Pancreas (tissue), 10 donors: ENCODE data around the gene MED29. TPM values are rescaled to one million over a fixed set of nuclear protein-coding genes. Genes with fewer than 3 reads are reported as not detected.

Experiments used
- ATAC-seq, 4 donors: fragments of 200-7000 bp; cut with Tn5 transposase; one replicate each; pipeline versions ENCODE4 v1.8.0 to v1.9.1; 2020; ENCODE audit warnings: mild to moderate bottlenecking in 4 of 4, moderate library complexity in 4 of 4
- DNase-seq, 6 donors: peaks; one replicate each; pipeline ENCODE4 v3.0.0-alpha.2; 2020
- FAIRE-seq: peaks from 2 replicates; lab custom pipeline; 2012; peaks lifted over from hg19 to GRCh38; lab: Jason Lieb, UNC
- H3K27ac ChIP-seq, 4 donors: fragments of 200-600 bp; sonication (generic); 1 replicate in 3 of 4; 2 replicates in 1 of 4; pipeline versions ENCODE4 v1.5.0 to v1.8.0; 2020
- H3K27me3 ChIP-seq, 4 donors: fragments of 200-600 bp; one replicate each; pipeline ENCODE4 v1.8.0; 2021
- H3K36me3 ChIP-seq, 3 donors: fragments of 200-600 bp; sonication (generic) in 1 of 3; one replicate each; pipeline versions ENCODE4 v1.5.0 to v1.8.0; 2020 to 2021
- H3K4me1 ChIP-seq, 3 donors: fragments of 200-600 bp; one replicate each; pipeline ENCODE4 v1.8.0; 2021
- H3K4me3 ChIP-seq, 4 donors: fragments of 200-600 bp; sonication (generic) in 2 of 4; one replicate each; pipeline versions ENCODE4 v1.5.0 to v1.8.0; 2020 to 2021
- H3K9me3 ChIP-seq, 4 donors: fragments of 200-600 bp; one replicate each; pipeline ENCODE4 v1.8.0; 2021
- CTCF ChIP-seq, 4 donors: fragments of 200-600 bp; sonication (generic) in 3 of 4; IDR thresholded peaks; one replicate each; pipeline versions ENCODE4 v1.5.0 to v1.8.0; 2021; ENCODE audit warnings: antibody characterized with exemption in 4 of 4
- WGBS, 2 donors: extraction: QIAGEN DNeasy Blood & Tissue Kit; methylation state at CpG; one replicate each; pipeline ENCODE4 v1.1.7; 2013; 5-methylcytosine and 5-hydroxymethylcytosine counted together
- intact Hi-C, 3 donors: fragments of 100-400 bp; cut with DNase I; formaldehyde crosslinking; loops; one replicate each; pipeline versions ENCODE4 v1.11.1 to v1.14.2; 2022
- polyA plus RNA-seq, 2 donors: library from polyadenylated mRNA; stranded (reverse); fragments of 200-250 nt; gene quantifications; one replicate each; pipeline ENCODE4 v1.2.3, GENCODE V29; 2013
- total RNA-seq, 6 donors: library from RNA; stranded (reverse); fragmentation: NEBNext Ultra II Directional in 4 of 6; extraction: Animal tissue kit (Norgen Biotek cat#: 25700) in 4 of 6; gene quantifications; one replicate each; pipeline versions ENCODE4 v1.2.1 to v1.2.4, GENCODE V29; 2021 to 2023
- donor health status: healthy with polysubstance abuse.
- donor health status: DM: no; HTN: no; CAD: no; lungs with moderate emphysema.
- donor health status: DM: no; HTN: no; CAD: no.
- donor health status: control.
- donor health status: control.
- donor health status: Bipolar disorder and iron deficiency.
- donor health status: DM: yes; HTN: yes; CAD: no.
- donor health status: DM: no; HTN: no; CAD: no.
- donor health status: DM: no; HTN: no; CAD: no.
- donor health status: DM: yes; HTN: yes; CAD: no.

The MED29 gene
- total and polyA plus RNA-seq, 8 donors: 13.2 to 23.9 (median 17.5) TPM

- FAIRE-seq (no peak), ATAC-seq (no peak), DNase-seq (no peak)
- intact Hi-C loops: no loop called here
- Histone ChIP-seq H3K36me3 (peaks cover 0 to 34% (median 21%) of the 10 kb centered on the region in 3 donors), H3K4me1 (no peaks in the 10 kb centered on the region), H3K4me3 (no peak overlapping the region), H3K9me3 (no peaks in the 10 kb centered on the region), H3K27ac (no peak overlapping the region), H3K27me3 (no peaks in the 10 kb centered on the region)
- TF ChIP-seq CTCF (IDR thresholded peaks at IDR 0.05): no peak
- WGBS, 2 donors: 78 to 83% methylated on average over 12 of the region's 12 CpGs
Measured at GRCh38 chr19:39352381-39353255, 38.6 kb upstream of the MED29 start.

GRCh38 chr19:39355253-39355652 lies 35.9 kb upstream of the MED29 start:
- no peaks in the 10 kb centered on the region for H3K4me1 ChIP-seq

GRCh38 chr19:39356073-39356472 lies 35.1 kb upstream of the MED29 start:
- intact Hi-C loops: no loop called here
- DNase-seq (no peak), FAIRE-seq (no peak), ATAC-seq (no peak)
- Histone ChIP-seq H3K36me3 (peaks cover 3 to 58% (median 30%) of the 10 kb centered on the region in 3 donors), H3K4me3 (no peak overlapping the region), H3K9me3 (no peaks in the 10 kb centered on the region), H3K27ac (no peak overlapping the region), H3K27me3 (no peaks in the 10 kb centered on the region), H3K4me1 (no peaks in the 10 kb centered on the region)
- no peak for TF ChIP-seq CTCF (IDR thresholded peaks at IDR 0.05)
- WGBS, 2 donors: 83 to 90% methylated on average over 3 of the region's 3 CpGs

More at GRCh38 chr19:39355253-39355652, 35.9 kb upstream of the MED29 start:
- Histone ChIP-seq H3K9me3 (no peaks in the 10 kb centered on the region), H3K36me3 (peaks cover 3 to 50% (median 30%) of the 10 kb centered on the region in 3 donors), H3K27me3 (no peaks in the 10 kb centered on the region), H3K27ac (no peak overlapping the region), H3K4me3 (no peak overlapping the region)
- 92 to 94% methylated on average over 5 of the region's 5 CpGs for WGBS, 2 donors
- FAIRE-seq: no peak
- DNase-seq: no peak
- TF ChIP-seq CTCF (IDR thresholded peaks at IDR 0.05): no peak
- intact Hi-C loops: no loop called here
- no peak for ATAC-seq

- 87 to 95% methylated on average over 18 of the region's 18 CpGs for WGBS, 2 donors
Measured at GRCh38 chr19:39356647-39357046, 34.5 kb upstream of the MED29 start.

More at GRCh38 chr19:39356647-39357046, 34.5 kb upstream of the MED29 start:
- Histone ChIP-seq H3K4me3 (no peak overlapping the region), H3K9me3 (no peaks in the 10 kb centered on the region), H3K4me1 (no peaks in the 10 kb centered on the region), H3K36me3 (peaks cover 3 to 60% (median 30%) of the 10 kb centered on the region in 3 donors), H3K27me3 (no peaks in the 10 kb centered on the region), H3K27ac (no peak overlapping the region)
- intact Hi-C loops: no loop called here
- TF ChIP-seq CTCF (IDR thresholded peaks at IDR 0.05): no peak
- DNase-seq (no peak), ATAC-seq (no peak), FAIRE-seq (no peak)
